GM21528 (cell line): ENCODE measurements around the gene TAF5.
"Not testable (repeated sequence)": the region's sequence is repeated elsewhere in the genome, so short reads cannot be mapped to it uniquely, and the experiment has no call there.

Experiments
- ATAC-seq: cut with Tn5 transposase; IDR thresholded peaks from one replicate; pipeline ENCODE4 v1.9.1; 2021; ENCODE audit warnings: mild to moderate bottlenecking, moderate library complexity; ENCODE audit not compliant: unreplicated experiment, low FRiP score

TAF5 gene

GRCh38 chr10:103367782-103368518, at the start of gene TAF5:
Gene TAF5, plus strand, starts transcription at chr10:103367976. Its CDS starts 14 bp downstream, at chr10:103367990.
- ATAC-seq, result peak; percentile 66

GRCh38 chr10:103327906-103328305, 39.9 kb upstream of the TAF5 start:
- no peak for ATAC-seq

GRCh38 chr10:103333934-103334520, 33.7 kb upstream of the TAF5 start:
- no peak for ATAC-seq

DNA sequence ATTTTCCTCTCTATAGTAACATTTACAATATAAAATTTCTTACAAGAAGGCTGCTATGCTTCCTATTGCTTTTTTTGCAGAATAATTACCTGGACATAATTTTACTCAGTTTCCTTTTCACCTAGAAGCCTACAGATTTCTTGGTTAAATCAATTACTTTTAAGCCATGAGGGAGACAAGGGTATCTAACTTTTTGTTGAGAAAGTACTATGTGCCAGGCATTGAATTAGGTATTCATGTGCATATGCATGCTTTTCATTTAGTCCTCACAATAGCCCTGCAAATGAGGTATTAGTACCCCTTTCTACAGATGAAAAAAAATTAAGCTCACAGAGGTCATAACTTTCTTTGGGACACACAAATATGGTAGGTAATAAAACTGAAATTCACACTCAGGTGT, 33.2 kb upstream of the TAF5 start:
- no peak for ATAC-seq

GRCh38 chr10:103336370-103336769, 31.4 kb upstream of the TAF5 start:
- ATAC-seq, result no peak

- no peak for ATAC-seq
These were observed 17.6 kb upstream of the TAF5 start for GRCh38 chr10:103350175-103350516.

- ATAC-seq, result peak; percentile 79
These were observed 17.1 kb upstream of the TAF5 start, which contains the start of gene PCGF6 for GRCh38 chr10:103350517-103351260. Gene PCGF6, minus strand, starts transcription at chr10:103351140. Its CDS starts 74 bp downstream, at chr10:103351066.

DNA sequence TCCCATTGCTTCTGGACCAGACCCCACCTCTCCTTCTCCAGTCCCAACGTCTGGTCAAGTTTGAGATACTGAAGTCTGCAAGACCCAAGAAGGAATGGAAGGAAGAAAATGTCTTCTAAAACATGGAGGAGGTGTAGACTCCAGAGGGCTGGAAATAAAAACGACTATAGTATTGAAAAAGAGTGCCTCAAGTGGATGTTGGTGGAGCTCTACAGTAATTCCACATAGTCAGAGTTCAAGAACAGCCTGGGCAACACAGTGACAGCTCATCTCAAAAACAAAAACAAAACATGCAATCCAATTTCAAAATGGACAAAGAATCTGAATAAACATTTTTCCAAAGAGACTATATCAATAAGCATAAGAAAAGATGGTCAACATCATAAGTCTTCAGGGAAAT, 14.5 kb upstream of the TAF5 start:
- no peak for ATAC-seq

DNA sequence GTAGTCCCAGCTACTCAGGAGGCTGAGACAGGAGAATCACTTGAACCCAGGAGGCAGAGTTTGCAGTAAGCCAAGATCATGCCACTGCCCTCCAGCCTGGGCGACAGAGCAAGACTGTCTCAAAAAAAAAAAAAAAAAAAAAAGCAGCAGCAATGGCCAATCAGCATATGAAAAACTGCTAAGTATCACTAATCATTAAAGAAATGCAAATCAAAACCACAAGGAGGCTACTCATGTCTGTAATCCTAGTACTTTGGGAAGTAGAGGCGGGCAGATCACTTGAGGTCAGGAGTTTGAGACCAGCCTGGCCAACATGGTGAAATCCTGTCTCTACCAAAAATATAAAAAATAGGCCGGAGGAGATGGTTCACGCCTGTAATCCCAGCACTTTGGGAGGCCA, 13.2 kb upstream of the TAF5 start:
- ATAC-seq, result not testable (repeated sequence)

DNA sequence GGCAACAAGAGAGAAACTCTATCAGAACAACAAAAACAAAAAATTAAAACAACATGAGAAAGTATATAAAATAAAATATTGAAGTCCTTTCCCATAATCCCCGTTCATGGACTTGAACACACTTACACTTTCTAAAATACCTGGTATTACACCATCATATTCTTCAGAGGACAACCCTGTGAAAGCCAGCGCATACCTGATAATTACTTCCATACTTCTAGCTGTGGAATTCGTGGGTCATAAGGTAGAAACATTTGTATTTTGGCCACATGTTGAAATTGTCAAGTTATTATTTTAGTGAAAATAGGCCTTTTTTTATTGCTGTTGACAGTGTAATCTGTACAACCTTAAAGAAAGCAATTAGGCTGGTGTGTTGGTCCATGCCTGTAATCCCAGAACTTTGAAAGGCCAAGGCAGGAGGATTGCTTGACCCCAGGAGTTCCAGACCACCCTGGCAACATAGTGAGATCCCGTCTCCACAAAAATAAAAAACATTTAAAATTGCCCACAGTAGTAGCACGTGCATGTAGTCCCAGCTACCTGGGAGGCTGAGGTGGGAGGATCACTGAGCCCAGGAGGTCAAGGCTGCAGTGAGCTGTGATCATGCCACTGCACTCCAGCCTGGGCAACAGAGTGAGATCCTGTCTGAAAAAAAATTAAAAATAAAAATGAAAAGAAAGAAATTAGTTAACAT, 11.7 kb upstream of the TAF5 start:
- ATAC-seq, result no peak

DNA sequence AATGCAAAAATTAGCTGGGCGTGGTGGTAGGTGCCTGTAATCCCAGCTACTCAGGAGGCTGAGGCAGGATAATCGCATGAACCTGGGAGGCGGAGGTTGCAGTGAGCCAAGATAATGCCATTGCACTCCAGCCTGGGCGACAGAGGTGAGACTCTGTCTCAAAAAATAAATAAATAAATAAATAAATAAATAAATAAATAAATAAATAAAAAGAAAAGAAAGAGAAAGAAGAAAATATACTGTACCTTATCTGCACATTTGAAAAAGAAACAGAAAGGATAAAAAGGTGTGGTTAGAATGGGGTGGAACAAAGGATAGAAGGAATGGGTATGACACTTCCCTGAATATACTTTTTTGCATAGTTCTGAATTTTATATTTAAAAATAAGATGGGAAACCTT, 8.3 kb upstream of the TAF5 start:
- ATAC-seq, result not testable (repeated sequence)

GRCh38 chr10:103360791-103361190, 7.0 kb upstream of the TAF5 start:
- ATAC-seq, result not testable (repeated sequence)

GRCh38 chr10:103367379-103367781, 396 bp upstream of the TAF5 start:
- ATAC-seq, result no peak

- no peak for ATAC-seq
These were observed 5.8 kb downstream of the TAF5 start for GRCh38 chr10:103373544-103373943.

DNA sequence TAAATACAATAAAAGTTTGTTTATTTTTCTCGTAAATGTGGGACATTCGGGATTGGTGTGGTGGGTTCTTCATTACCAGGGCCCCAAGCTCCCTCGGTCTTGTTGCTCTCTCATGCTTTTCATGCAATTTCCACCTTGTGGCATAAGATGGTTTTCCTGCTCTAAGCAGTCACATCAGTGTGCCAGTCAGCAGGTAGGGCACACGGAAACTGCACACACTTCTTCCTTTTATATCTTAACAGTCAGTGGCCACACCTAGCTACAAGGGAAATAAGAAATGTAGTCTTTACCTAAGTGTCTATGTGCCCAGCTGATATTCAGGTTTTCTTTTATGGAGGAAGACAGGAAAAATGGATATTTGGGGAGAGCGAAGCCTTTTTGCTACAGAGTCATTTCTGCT, 6.5 kb downstream of the TAF5 start:
- ATAC-seq, result no peak

- ATAC-seq, result no peak
These were observed 15.0 kb downstream of the TAF5 start for GRCh38 chr10:103382769-103383168.

- no peak for ATAC-seq
These were observed 26.4 kb downstream of the TAF5 start for GRCh38 chr10:103394180-103394579.

DNA sequence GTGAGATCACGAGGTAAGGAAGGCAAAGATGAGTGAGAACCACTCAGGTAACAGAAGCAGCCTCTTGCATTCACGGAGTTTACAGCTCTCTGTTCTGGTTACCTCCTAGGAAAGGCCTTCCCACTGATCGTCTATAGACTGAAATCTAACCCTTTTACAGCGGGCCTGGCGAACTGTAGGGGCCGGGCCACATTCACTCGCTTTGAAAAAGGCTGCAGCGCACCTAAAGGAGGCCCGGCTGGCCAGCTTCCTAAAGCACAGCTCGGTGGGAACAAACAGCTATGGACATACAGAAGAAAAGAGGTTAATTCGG, 27.9 kb downstream of the TAF5 start:
- no peak for ATAC-seq

DNA sequence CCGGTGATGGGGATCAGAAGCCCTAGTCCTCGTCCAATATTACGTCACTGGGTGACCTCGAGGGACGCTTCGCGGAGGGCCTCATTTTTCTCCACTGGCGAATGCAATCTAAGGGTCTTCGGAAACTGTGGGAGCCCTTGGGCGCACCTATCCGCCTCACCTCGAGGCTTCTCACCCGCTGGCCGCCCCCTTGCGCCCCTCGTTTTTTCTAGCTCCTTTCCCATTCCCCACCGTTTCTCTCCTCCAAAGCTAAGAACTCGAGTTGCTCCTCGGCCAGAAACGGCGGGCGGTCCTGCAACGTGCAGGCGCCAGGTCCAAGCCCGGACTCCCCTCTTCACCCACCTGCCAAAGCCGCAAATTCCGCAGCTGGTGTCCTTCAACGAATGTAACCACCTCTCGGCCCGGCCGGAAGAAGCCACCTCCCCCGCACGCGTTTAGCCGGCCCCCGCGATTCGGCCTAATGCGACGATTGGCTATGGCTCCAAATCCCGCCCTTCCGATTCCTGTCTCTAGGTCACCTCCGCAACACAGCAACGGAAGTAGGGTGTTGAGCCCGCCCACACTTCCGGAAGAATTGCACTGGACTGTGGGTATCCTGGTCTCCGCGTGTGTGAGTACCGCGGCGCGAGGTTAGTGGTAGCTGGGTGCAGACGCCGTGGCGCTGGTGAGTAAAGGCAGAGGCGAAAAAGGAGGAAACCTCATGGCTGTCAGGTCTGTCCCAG, 28.5 kb downstream of the TAF5 start, which contains the start of the genes ATP5MK and PDCD11:
ATP5MK (minus strand) TSS at position 409 of the 722 bp plus-strand sequence. CDS start 4,018 bp downstream, outside the sequence.
PDCD11 (plus strand) TSS at position 560 of the 722 bp plus-strand sequence. CDS start 1,801 bp downstream, outside the sequence.
- ATAC-seq, result peak; percentile 97

GRCh38 chr10:103396789-103397087, 29.0 kb downstream of the TAF5 start:
- ATAC-seq, result no peak
